ENCODE data around the gene GAL3ST2.

GRCh38 chr2:241788135-241788534 lies 11.5 kb downstream of the GAL3ST2 start:
- TF ChIP-seq ZNF565 (CRISPR knock-in tag; conservative IDR thresholded peaks at IDR 0.05; ENCODE audit: low read depth) (no peak), CREB5 (CRISPR knock-in tag; IDR thresholded peaks at IDR 0.05; ENCODE audit: low read depth) (no peak), ZFP3 (CRISPR knock-in tag; IDR thresholded peaks at IDR 0.05) (no peak), TCF4 (CRISPR knock-in tag; IDR thresholded peaks at IDR 0.05; ENCODE audit: borderline replicate concordance) (no peak), RARB (CRISPR knock-in tag; IDR thresholded peaks at IDR 0.05) (no peak), ESRRG (CRISPR knock-in tag; IDR thresholded peaks at IDR 0.05) (no peak), SNAI2 (CRISPR knock-in tag; IDR thresholded peaks at IDR 0.05) (no peak), ZNF8 (CRISPR knock-in tag; IDR thresholded peaks at IDR 0.05) (no peak), CSDC2 (CRISPR knock-in tag; IDR thresholded peaks at IDR 0.05) (no peak), ZNF70 (CRISPR knock-in tag; IDR thresholded peaks at IDR 0.05) (no peak), ZC3H10 (CRISPR knock-in tag; IDR thresholded peaks at IDR 0.05) (no peak), ZFP30 (CRISPR knock-in tag; IDR thresholded peaks at IDR 0.05) (no peak)

All from SK-N-SH treated with all-trans-retinoic acid at 6 μM for 48 hours (cell line).